ENCODE results near the gene BCL2.

The BCL2 gene

DNA sequence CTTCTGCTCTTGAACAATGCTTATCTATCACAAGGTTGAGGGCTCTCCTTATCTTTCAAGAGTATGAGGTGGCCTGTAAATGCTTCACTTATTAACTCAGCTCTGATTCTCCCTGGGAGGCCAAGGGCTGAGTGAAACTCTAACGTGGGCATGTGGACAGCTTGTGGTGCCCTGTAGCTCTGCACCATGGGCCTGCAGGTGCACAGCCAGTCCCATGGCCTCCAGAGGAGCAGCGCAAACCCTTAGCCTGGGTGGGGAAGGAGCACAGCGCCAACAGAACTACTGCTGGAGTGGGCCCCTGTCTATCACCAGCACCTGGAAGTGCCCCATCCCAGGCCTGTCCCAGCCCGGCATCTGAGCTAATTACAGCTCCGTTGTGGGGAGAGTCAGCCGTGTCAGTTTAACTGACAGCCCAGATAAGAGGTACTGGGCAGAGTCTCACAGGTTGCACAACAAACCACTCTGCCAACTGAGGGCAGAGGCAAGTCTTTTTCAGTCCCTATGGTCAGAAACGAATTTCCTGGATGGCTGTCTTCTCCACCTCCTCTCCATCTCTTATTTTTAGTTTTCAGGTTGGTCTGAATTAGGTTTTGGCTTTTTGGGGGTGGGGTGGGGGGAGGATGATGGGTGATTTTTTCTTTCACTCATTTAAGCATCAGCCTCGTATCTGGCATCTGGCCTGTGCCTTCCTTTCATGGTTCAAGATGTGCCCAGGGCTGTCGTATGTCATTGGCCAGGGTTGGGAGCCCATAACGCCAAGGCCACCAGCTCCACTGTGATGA, 219.5 kb downstream of the BCL2 start:
- TF ChIP-seq CTCF (conservative IDR thresholded peaks at IDR 0.05; ENCODE audit: low read depth): no peak
- CTCF ChIA-PET: interaction anchor here (0.6 kb wide), 1 partner anchor 217 kb away, joined by 3 read pairs; no protein-coding TSS in a partner anchor

DNA sequence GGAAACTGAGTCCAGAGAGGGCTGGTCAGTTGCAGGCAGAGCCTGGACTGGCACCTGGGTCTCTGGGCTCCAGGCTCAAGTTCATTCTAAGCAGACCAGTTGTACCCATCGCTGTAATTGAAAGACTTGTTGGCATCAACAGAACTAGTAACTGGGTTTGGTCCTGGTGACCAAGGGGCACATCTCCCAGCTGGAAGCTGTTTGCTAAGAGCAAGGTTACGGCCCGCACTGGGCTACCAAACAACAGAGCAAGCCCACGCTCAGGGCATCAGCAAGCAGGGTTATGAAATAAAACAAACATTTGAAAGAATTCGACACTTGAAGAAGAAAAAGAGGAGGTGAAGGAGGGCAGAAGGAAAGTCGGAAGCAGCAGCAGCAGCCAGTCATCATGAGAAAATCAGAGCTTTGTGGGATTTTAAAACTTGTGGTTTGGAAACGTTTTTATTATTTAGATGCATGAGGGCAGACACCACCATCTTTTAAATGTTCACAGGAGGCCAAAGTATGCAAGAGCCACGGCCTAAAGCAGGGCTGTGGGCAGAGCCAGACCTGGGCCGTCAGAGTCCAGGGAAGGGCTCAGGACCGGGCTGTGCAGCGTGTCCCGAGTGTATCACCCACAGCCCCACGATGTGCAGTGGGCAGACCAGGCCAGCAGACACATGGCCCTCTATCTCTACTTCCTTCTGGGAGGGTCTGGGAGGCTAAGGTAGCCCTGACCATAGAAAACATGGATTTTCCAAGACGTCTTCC, 220.3 kb downstream of the BCL2 start:
- TF ChIP-seq CTCF (conservative IDR thresholded peaks at IDR 0.05; ENCODE audit: low read depth): no peak
- no peak for DNase-seq (ENCODE audit: low spot score)
- no peak overlapping the region for H3K27ac ChIP-seq
- ChIA-PET CTCF (no interaction called here), POLR2A (ENCODE audit: low non-redundant PET) (no interaction called here)

More for the DNA sequence above, 219.5 kb downstream of the BCL2 start:
- POLR2A ChIA-PET (ENCODE audit: low non-redundant PET): no interaction called here
- no peak overlapping the region for H3K27ac ChIP-seq
- no peak for DNase-seq (ENCODE audit: low spot score)

DNA sequence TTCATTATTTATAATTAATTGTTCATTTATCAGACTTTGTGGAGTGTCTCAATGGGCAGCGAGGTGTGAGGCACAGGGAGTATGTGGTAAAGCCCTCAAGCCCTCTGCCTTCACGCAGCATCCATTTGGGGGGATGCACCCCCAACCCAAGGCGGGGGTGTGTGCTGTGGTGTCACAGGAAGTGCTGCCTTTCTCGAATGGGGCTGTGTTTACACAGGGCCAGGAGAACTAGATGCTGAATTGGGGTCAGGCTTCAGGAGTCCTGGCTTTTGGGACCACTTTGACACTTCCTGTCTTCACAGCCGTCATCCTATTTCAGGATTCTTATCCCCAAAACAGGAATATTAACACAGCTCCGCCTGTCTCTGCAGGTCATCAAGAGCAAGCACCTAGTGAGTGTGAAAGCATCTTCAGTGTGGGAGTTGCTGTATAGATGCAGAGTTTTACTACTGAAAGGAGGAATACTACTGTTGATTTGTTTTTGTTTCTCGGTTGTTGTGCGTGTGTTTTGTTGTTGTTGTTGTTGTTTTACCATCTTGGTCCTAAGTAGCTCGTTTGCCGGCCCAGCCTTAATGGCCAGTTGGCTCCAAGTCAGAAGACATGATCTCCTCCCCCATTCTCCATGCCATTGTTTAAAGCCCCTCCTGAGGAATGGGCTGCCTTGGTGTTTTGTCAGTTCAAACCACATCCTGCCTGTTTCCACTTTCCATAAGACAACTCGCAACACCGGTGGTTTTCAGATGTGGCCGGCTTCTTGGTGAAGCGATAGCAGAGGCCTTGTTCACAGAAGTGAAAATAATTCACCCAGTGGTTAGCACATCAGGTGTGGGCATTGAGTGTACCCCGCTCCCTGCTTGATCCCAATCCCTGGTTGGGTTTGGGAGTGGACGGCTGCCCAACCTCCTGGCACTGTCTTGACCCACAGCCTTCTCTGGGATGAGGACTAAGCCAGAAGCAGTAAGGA, 221.3 kb downstream of the BCL2 start:
- no peak for DNase-seq (ENCODE audit: low spot score)
- CTCF ChIA-PET: no interaction called here

DNA sequence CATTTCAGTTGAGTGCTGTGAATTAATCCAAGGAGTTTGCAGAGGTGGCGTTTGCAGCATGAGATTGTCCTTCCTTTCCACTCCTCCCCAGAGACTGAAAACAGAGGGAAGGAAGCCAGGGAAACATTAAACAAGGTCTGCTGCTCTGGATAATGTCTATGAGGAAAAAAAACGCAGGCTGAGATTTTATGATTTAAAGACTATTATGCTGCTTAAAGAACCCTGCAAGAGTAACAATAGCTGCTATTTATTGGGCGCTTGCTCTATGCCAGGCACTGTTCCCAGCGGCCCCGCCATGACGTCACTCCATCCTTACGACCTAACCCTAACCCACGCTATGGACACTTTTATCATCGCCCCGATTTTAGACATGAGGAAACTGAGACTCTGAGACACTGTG, 222.4 kb downstream of the BCL2 start:
- CTCF ChIA-PET: no interaction called here
- POLR2A ChIA-PET (ENCODE audit: low non-redundant PET): no interaction called here
- DNase-seq (ENCODE audit: low spot score): no peak
- H3K27ac ChIP-seq: no peak overlapping the region
- TF ChIP-seq CTCF (conservative IDR thresholded peaks at IDR 0.05; ENCODE audit: low read depth): no peak

More for the DNA sequence above, 221.3 kb downstream of the BCL2 start:
- no peak for TF ChIP-seq CTCF (conservative IDR thresholded peaks at IDR 0.05; ENCODE audit: low read depth)
- POLR2A ChIA-PET (ENCODE audit: low non-redundant PET): no interaction called here
- no peak overlapping the region for H3K27ac ChIP-seq

- no peak overlapping the region for H3K27ac ChIP-seq
- ChIA-PET POLR2A (ENCODE audit: low non-redundant PET) (no interaction called here), CTCF (no interaction called here)
- DNase-seq (ENCODE audit: low spot score): no peak
- TF ChIP-seq CTCF (conservative IDR thresholded peaks at IDR 0.05; ENCODE audit: low read depth): no peak
These were observed 223.2 kb downstream of the BCL2 start for GRCh38 chr18:63096327-63096874.

DNA sequence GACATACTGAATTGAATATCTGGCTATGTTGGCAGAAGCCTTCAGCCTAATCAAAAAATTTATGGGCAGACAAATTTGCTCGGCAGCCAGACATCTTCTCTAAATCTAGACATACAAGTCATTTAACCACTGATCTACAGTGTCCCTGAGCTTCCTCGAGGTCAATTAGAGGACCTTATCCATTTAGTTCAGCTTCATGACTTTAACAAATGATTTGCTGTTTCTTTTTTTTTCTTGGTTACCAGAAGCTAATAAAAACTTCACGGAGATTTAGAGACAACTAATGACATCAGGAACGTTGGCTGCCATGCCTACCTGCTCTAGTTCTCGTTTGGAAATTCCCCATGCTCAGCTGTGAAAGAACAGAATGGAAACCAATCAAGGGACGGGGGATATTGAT, 223.8 kb downstream of the BCL2 start:
- no peak overlapping the region for H3K27ac ChIP-seq
- no peak for TF ChIP-seq CTCF (conservative IDR thresholded peaks at IDR 0.05; ENCODE audit: low read depth)
- ChIA-PET CTCF (no interaction called here), POLR2A (ENCODE audit: low non-redundant PET) (no interaction called here)
- DNase-seq (ENCODE audit: low spot score): no peak

All from RWPE1 (cell line).